Natural killer cell (primary cell): ENCODE data around the gene FYB2. TPM values are rescaled to one million over a fixed set of nuclear protein-coding genes. Genes with fewer than 3 reads are reported as not detected.
"Not testable (repeated sequence)": the region's sequence is repeated elsewhere in the genome, so short reads cannot be mapped to it uniquely, and the experiment has no call there.

Source experiments
- ATAC-seq, 3 donors: fragments of 150-1000 bp in 2 of 3; fragments of 200-7000 bp in 1 of 3; cut with Tn5 transposase; 1 replicate in 1 of 3; 2 replicates in 2 of 3; pipeline ENCODE4 v1.10.0; 2021; ENCODE audit warnings: mild to moderate bottlenecking in 2 of 3, moderate library complexity in 2 of 3
- DNase-seq, 2 donors: peaks; one replicate each; pipeline versions ENCODE4 v3.0.0 to v3.0.0-alpha.2; 2013 to 2021; ENCODE audit warnings: mixed read lengths in 1 of 2
- H3K27ac ChIP-seq: one replicate; pipeline ENCODE4 v1.5.1; 2013; ENCODE audit warnings: mild to moderate bottlenecking, low read length
- H3K27me3 ChIP-seq: one replicate; pipeline ENCODE4 v1.6.1; 2013; ENCODE audit warnings: low read length; ENCODE audit not compliant: control insufficient read depth, insufficient read depth
- H3K36me3 ChIP-seq: one replicate; pipeline ENCODE4 v1.6.1; 2013; ENCODE audit warnings: low read length; ENCODE audit not compliant: control insufficient read depth, insufficient read depth
- H3K4me1 ChIP-seq: one replicate; pipeline ENCODE4 v1.6.1; 2013; ENCODE audit warnings: low read length; ENCODE audit not compliant: control insufficient read depth, insufficient read depth
- H3K4me3 ChIP-seq: one replicate; pipeline ENCODE4 v1.5.1; 2013; ENCODE audit warnings: low read length
- H3K9me3 ChIP-seq: one replicate; pipeline ENCODE4 v1.6.1; 2013; ENCODE audit warnings: low read length; ENCODE audit not compliant: control insufficient read depth, insufficient read depth
- H3K27ac Mint-ChIP-seq, 2 donors: one replicate each; pipeline ENCODE4 v1.8.0; 2022; ENCODE audit warnings: mild to moderate bottlenecking in 2 of 2, mixed read lengths in 2 of 2, moderate library complexity in 1 of 2
- H3K27me3 Mint-ChIP-seq, 2 donors: one replicate each; pipeline ENCODE4 v1.8.0; 2022; ENCODE audit warnings: low read depth in 2 of 2, mixed read lengths in 2 of 2
- H3K36me3 Mint-ChIP-seq: one replicate; pipeline ENCODE4 v1.8.0; 2022; ENCODE audit warnings: mixed read lengths
- H3K4me1 Mint-ChIP-seq, 2 donors: one replicate each; pipeline ENCODE4 v1.8.0; 2022; ENCODE audit warnings: mixed read lengths in 2 of 2
- H3K4me3 Mint-ChIP-seq: one replicate; pipeline ENCODE4 v1.8.0; 2022; ENCODE audit warnings: mild to moderate bottlenecking, moderate library complexity, mixed read lengths
- H3K9me3 Mint-ChIP-seq, 2 donors: one replicate each; pipeline ENCODE4 v1.8.0; 2022; ENCODE audit warnings: mixed read lengths in 2 of 2
- WGBS: methylation state at CpG from one replicate; pipeline ENCODE4 v1.1.7; 2013; ENCODE audit warnings: missing lambda C conversion rate; ENCODE audit not compliant: insufficient coverage; 5-methylcytosine and 5-hydroxymethylcytosine counted together
- intact Hi-C: fragments of 100-400 bp; cut with micrococcal nuclease; formaldehyde crosslinking; loops from one replicate; pipeline ENCODE4 v1.14.2; 2022
- total RNA-seq, 4 donors: library from RNA; stranded (reverse); fragments of 120-200 nt in 1 of 4; gene quantifications; one replicate each; pipeline versions ENCODE4 v1.2.3 to v1.2.4, GENCODE V29; 2013 to 2022
- TF ChIP-seq, protein P1 (sequence below): fragments of 200-600 bp; IDR thresholded peaks from one replicate; pipeline ENCODE4 v1.8.0; 2022; ENCODE audit warnings: antibody characterized with exemption

Gene FYB2
- total RNA-seq, 3 donors from 2014 or later (not counting 1 experiment from before 2014, with no cell fraction given), result not detected

DNA sequence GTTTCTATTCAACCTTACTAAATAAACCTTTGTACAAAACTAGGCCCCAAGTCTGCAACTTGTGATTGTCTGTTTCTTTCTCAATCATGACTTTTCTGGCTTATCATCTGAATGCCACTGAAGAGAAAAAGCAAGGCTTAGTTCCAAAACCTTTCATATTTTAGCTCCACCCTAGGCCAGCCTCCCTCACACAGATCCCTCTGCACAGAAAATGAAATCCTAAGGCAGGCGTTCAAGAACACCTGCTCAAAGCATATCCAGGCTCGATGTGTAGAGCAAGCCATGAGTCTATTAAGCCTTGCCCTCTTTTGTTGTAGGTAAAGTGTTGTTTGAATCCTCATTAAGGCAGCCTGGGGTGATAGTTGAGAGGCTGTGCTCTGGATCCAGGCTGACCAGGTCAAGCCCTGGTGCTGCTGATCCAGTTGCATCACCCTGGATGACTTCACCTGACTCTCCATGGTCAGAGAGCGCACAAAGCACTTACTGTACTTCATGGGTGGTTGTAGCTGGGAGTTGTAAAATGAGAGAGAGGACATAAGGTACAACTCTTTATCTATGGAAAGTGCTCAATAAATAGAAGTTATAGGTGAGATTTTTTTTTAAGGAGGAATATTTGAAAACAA lies 39.0 kb downstream of the FYB2 start:
- no peaks in the 10 kb centered on the region for H3K27me3 ChIP-seq
- Mint-ChIP-seq H3K9me3 (peaks cover 0 to 2% of the 10 kb centered on the region in 2 donors), H3K36me3 (no peaks in the 10 kb centered on the region), H3K27ac (no peak overlapping the region), H3K27me3 (peaks cover 10 to 33% of the 10 kb centered on the region in 2 donors), H3K4me3 (no peak overlapping the region), H3K4me1 (no peaks in the 10 kb centered on the region)
- H3K4me1 ChIP-seq, result no peaks in the 10 kb centered on the region
- no peak overlapping the region for H3K4me3 ChIP-seq
- intact Hi-C loops, result no loop called here
- no peaks in the 10 kb centered on the region for H3K36me3 ChIP-seq
- TF ChIP-seq, protein P1, sequence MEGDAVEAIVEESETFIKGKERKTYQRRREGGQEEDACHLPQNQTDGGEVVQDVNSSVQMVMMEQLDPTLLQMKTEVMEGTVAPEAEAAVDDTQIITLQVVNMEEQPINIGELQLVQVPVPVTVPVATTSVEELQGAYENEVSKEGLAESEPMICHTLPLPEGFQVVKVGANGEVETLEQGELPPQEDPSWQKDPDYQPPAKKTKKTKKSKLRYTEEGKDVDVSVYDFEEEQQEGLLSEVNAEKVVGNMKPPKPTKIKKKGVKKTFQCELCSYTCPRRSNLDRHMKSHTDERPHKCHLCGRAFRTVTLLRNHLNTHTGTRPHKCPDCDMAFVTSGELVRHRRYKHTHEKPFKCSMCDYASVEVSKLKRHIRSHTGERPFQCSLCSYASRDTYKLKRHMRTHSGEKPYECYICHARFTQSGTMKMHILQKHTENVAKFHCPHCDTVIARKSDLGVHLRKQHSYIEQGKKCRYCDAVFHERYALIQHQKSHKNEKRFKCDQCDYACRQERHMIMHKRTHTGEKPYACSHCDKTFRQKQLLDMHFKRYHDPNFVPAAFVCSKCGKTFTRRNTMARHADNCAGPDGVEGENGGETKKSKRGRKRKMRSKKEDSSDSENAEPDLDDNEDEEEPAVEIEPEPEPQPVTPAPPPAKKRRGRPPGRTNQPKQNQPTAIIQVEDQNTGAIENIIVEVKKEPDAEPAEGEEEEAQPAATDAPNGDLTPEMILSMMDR, result no peak
- WGBS, result 70% methylated on average over 3 of the region's 3 CpGs
- no peak overlapping the region for H3K27ac ChIP-seq
- ATAC-seq, result no peak
- H3K9me3 ChIP-seq, result no peaks in the 10 kb centered on the region
- no peak for DNase-seq

GRCh38 chr1:56777972-56778371 lies 41.2 kb downstream of the FYB2 start:
- Histone ChIP-seq H3K27ac (no peak overlapping the region), H3K4me1 (no peaks in the 10 kb centered on the region), H3K9me3 (no peaks in the 10 kb centered on the region), H3K27me3 (no peaks in the 10 kb centered on the region), H3K36me3 (no peaks in the 10 kb centered on the region), H3K4me3 (no peak overlapping the region)
- Mint-ChIP-seq H3K4me1 (peaks cover 0 to 15% of the 10 kb centered on the region in 2 donors), H3K36me3 (no peaks in the 10 kb centered on the region), H3K4me3 (no peak overlapping the region), H3K9me3 (no peaks in the 10 kb centered on the region), H3K27ac (no peak overlapping the region), H3K27me3 (peaks cover 7 to 32% of the 10 kb centered on the region in 2 donors)
- DNase-seq (no peak), ATAC-seq (no peak)
- TF ChIP-seq, protein P1, result no peak
- 92% methylated on average over 1 of the region's 1 CpG for WGBS
- intact Hi-C loops, result no loop called here

DNA sequence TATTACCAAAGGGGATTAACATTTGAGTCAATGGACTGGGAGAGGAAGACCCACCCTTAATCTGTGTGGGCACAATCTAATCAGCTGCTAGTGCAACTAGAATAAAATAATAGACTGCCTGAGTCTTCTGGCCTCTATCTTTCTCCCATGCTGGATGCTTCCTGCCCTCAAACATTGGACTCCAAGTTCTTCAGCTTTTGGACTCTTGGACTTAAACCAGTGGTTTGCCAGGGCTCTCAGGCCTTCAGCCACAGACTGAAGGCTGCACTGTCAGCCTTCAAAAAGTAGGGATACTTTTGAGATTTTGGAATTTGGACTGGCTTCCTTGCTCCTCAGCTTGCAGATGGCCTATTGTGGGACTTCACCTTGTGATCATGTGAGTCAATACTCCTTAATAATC lies 44.5 kb downstream of the FYB2 start:
- H3K27me3 ChIP-seq, H3K4me3 ChIP-seq, H3K36me3 Mint-ChIP-seq, H3K27ac ChIP-seq, H3K36me3 ChIP-seq, intact Hi-C loops, DNase-seq, H3K9me3 Mint-ChIP-seq, H3K4me1 ChIP-seq, ATAC-seq, H3K9me3 ChIP-seq, H3K4me3 Mint-ChIP-seq: not testable (repeated sequence)
- Mint-ChIP-seq H3K4me1 (peaks cover 0 to 15% of the 10 kb centered on the region in 2 donors), H3K27ac (peak overlapping the region in 1 of 2 donors; percentile 21), H3K27me3 (peaks cover 6 to 25% of the 10 kb centered on the region in 2 donors)

DNA sequence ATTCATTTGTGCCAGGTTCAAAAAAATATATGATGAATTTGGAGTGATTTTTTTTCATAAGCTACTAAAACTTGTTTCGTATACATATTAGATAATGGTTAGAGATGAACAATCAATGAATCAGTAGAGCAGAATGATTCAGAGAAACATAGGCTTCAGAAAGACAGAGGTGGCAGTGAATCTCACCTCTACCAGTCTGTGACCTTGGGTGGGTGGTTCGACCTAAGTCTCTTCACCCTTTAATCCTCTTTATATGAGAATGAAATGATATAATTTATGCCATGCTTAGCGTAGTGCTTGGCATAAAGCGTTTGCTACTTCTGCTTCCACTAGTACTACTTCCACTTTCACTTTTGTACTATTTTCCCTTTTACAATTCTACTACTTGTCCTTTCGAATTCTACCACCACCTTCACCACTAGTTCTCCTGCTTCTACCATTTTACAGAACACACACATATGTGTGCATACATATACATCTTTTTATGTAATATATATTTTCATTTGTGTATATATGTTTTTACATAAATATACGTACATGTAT lies 45.1 kb downstream of the FYB2 start:
- Mint-ChIP-seq H3K4me3 (peak overlapping the region; percentile 49), H3K4me1 (peaks cover 0 to 15% of the 10 kb centered on the region in 2 donors), H3K27ac (peak overlapping the region in 1 of 2 donors; percentile 21), H3K9me3 (no peaks in the 10 kb centered on the region), H3K36me3 (no peaks in the 10 kb centered on the region), H3K27me3 (peaks cover 8 to 26% of the 10 kb centered on the region in 2 donors)
- H3K9me3 ChIP-seq, result no peaks in the 10 kb centered on the region
- H3K36me3 ChIP-seq, result no peaks in the 10 kb centered on the region
- H3K4me3 ChIP-seq, result peak overlapping the region; percentile 24
- no peak for DNase-seq
- no peak overlapping the region for H3K27ac ChIP-seq
- 6% methylated on average over 4 of the region's 6 CpGs for WGBS
- ATAC-seq, result peak in 2 of 3 donors; percentile 32 to 60
- no peaks in the 10 kb centered on the region for H3K4me1 ChIP-seq
- intact Hi-C loops, result no loop called here
- TF ChIP-seq, protein P1, result no peak
- H3K27me3 ChIP-seq, result no peaks in the 10 kb centered on the region
